ENCODE results near the gene NLRC5.

The NLRC5 gene

DNA sequence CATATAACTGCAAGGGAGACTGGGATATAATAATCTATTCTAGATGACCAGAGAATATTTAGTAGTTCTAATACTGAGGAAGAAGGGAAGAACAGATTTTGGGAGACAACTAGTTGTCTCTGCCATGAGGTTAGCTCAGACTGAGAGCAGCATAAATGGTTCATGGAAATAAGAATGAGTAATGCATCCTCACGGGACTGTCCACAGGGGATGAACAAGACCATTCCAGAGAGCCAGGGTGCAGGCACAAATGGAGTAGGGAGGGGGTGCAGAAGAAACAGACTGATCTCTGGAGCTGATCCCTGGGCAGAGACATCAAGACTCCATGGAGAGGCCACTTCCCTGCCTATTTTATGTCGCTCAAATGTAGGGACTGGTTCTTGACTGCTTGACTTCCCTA is 30.4 kb downstream of the NLRC5 start:
- ATAC-seq = no peak
- no peak for TF ChIP-seq TOX (CRISPR knock-in tag; IDR thresholded peaks at IDR 0.05; ENCODE audit: borderline replicate concordance)
- TF ChIP-seq, protein P1, sequence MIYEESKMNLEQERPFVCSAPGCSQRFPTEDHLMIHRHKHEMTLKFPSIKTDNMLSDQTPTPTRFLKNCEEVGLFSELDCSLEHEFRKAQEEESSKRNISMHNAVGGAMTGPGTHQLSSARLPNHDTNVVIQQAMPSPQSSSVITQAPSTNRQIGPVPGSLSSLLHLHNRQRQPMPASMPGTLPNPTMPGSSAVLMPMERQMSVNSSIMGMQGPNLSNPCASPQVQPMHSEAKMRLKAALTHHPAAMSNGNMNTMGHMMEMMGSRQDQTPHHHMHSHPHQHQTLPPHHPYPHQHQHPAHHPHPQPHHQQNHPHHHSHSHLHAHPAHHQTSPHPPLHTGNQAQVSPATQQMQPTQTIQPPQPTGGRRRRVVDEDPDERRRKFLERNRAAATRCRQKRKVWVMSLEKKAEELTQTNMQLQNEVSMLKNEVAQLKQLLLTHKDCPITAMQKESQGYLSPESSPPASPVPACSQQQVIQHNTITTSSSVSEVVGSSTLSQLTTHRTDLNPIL (CRISPR knock-in tag; IDR thresholded peaks at IDR 0.05; ENCODE audit: low read depth) = no peak

DNA sequence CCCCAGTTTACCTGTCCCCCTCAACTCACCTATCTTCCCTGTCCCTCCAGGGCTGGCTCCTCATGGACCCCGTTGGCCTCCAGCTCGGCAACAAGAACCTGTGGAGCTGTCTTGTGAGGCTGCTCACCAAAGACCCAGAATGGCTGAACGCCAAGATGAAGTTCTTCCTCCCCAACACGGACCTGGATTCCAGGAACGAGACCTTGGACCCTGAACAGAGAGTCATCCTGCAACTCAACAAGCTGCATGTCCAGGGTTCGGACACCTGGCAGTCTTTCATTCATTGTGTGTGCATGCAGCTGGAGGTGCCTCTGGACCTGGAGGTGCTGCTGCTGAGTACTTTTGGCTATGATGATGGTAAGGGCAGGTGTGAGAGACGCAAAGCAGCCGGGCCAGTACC is 31.3 kb downstream of the NLRC5 start:
- TF ChIP-seq BACH2 (CRISPR knock-in tag; IDR thresholded peaks at IDR 0.05; ENCODE audit: borderline replicate concordance) (no peak), RARB (CRISPR knock-in tag; IDR thresholded peaks at IDR 0.05) (no peak), CSDC2 (CRISPR knock-in tag; IDR thresholded peaks at IDR 0.05) (no peak), ZFP30 (CRISPR knock-in tag; IDR thresholded peaks at IDR 0.05) (no peak), OSR1 (CRISPR knock-in tag; IDR thresholded peaks at IDR 0.05) (no peak), ZNF8 (CRISPR knock-in tag; IDR thresholded peaks at IDR 0.05) (no peak), TOX (CRISPR knock-in tag; IDR thresholded peaks at IDR 0.05; ENCODE audit: borderline replicate concordance) (no peak), PPARA (CRISPR knock-in tag; IDR thresholded peaks at IDR 0.05; ENCODE audit: borderline replicate concordance) (no peak), SNAI2 (CRISPR knock-in tag; IDR thresholded peaks at IDR 0.05) (no peak), ARNTL (CRISPR knock-in tag; IDR thresholded peaks at IDR 0.05; ENCODE audit: borderline replicate concordance, low read depth) (no peak), ZC3H10 (CRISPR knock-in tag; IDR thresholded peaks at IDR 0.05) (no peak), ZNF565 (CRISPR knock-in tag; conservative IDR thresholded peaks at IDR 0.05; ENCODE audit: low read depth) (no peak), TCF4 (CRISPR knock-in tag; IDR thresholded peaks at IDR 0.05; ENCODE audit: borderline replicate concordance) (no peak), ISL1 (CRISPR knock-in tag; IDR thresholded peaks at IDR 0.05) (no peak), ESRRG (CRISPR knock-in tag; IDR thresholded peaks at IDR 0.05) (no peak), ZFP3 (CRISPR knock-in tag; IDR thresholded peaks at IDR 0.05) (no peak), GLIS3 (CRISPR knock-in tag; IDR thresholded peaks at IDR 0.05) (no peak)
- TF ChIP-seq, protein P2, sequence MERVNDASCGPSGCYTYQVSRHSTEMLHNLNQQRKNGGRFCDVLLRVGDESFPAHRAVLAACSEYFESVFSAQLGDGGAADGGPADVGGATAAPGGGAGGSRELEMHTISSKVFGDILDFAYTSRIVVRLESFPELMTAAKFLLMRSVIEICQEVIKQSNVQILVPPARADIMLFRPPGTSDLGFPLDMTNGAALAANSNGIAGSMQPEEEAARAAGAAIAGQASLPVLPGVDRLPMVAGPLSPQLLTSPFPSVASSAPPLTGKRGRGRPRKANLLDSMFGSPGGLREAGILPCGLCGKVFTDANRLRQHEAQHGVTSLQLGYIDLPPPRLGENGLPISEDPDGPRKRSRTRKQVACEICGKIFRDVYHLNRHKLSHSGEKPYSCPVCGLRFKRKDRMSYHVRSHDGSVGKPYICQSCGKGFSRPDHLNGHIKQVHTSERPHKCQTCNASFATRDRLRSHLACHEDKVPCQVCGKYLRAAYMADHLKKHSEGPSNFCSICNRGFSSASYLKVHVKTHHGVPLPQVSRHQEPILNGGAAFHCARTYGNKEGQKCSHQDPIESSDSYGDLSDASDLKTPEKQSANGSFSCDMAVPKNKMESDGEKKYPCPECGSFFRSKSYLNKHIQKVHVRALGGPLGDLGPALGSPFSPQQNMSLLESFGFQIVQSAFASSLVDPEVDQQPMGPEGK (CRISPR knock-in tag; IDR thresholded peaks at IDR 0.05; ENCODE audit: borderline replicate concordance) = no peak
- TF ChIP-seq, protein P1 (CRISPR knock-in tag; IDR thresholded peaks at IDR 0.05; ENCODE audit: low read depth) = no peak
- TF ChIP-seq, protein P3, sequence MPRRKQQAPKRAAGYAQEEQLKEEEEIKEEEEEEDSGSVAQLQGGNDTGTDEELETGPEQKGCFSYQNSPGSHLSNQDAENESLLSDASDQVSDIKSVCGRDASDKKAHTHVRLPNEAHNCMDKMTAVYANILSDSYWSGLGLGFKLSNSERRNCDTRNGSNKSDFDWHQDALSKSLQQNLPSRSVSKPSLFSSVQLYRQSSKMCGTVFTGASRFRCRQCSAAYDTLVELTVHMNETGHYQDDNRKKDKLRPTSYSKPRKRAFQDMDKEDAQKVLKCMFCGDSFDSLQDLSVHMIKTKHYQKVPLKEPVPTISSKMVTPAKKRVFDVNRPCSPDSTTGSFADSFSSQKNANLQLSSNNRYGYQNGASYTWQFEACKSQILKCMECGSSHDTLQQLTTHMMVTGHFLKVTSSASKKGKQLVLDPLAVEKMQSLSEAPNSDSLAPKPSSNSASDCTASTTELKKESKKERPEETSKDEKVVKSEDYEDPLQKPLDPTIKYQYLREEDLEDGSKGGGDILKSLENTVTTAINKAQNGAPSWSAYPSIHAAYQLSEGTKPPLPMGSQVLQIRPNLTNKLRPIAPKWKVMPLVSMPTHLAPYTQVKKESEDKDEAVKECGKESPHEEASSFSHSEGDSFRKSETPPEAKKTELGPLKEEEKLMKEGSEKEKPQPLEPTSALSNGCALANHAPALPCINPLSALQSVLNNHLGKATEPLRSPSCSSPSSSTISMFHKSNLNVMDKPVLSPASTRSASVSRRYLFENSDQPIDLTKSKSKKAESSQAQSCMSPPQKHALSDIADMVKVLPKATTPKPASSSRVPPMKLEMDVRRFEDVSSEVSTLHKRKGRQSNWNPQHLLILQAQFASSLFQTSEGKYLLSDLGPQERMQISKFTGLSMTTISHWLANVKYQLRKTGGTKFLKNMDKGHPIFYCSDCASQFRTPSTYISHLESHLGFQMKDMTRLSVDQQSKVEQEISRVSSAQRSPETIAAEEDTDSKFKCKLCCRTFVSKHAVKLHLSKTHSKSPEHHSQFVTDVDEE (CRISPR knock-in tag; IDR thresholded peaks at IDR 0.05) = no peak
- no peak for ATAC-seq

DNA sequence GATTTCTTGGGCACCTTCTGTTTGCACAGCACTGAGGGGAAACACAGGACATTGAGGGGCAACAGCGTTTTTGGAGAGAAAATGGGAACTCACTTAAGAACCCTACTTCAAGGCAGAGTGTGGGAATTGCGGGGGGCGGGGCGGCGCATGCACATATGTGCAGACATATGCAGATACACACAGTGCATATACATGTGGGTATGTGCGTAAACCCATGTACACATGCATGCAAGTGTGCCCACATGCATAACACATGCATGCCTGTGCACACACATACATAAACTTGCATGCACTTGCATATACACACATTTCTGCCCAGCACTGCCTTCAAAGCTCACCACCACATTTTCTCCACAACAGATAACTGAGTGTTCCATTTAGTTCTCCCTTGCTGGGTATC is 32.4 kb downstream of the NLRC5 start:
- TF ChIP-seq, protein P4, sequence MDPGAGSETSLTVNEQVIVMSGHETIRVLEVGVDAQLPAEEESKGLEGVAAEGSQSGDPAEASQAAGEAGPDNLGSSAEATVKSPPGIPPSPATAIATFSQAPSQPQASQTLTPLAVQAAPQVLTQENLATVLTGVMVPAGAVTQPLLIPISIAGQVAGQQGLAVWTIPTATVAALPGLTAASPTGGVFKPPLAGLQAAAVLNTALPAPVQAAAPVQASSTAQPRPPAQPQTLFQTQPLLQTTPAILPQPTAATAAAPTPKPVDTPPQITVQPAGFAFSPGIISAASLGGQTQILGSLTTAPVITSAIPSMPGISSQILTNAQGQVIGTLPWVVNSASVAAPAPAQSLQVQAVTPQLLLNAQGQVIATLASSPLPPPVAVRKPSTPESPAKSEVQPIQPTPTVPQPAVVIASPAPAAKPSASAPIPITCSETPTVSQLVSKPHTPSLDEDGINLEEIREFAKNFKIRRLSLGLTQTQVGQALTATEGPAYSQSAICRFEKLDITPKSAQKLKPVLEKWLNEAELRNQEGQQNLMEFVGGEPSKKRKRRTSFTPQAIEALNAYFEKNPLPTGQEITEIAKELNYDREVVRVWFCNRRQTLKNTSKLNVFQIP (CRISPR knock-in tag; IDR thresholded peaks at IDR 0.05; ENCODE audit: borderline replicate concordance, low read depth) = no peak
- TF ChIP-seq ZFP3 (CRISPR knock-in tag; IDR thresholded peaks at IDR 0.05) (no peak), OSR1 (CRISPR knock-in tag; IDR thresholded peaks at IDR 0.05) (no peak), RARB (CRISPR knock-in tag; IDR thresholded peaks at IDR 0.05) (no peak)
- ATAC-seq = no peak

DNA sequence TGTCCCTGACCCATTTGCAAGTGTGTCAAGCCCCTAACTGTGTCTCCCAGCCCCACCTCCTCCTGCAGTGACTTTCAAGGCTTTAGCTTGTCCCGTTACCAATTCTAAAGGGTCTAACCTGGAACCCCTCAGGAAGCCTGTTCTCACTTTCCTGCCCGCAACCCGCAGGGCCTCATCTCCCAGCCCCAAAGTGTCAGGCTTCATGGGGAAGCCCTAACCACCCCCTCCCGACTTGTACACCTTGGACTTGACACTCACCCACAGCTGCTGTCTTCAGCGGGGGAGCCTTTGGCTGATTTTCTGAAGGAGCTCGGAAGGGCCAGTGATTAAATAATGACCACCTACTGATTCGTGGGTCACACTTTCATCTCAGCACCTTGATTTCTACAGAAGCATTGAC is 33.1 kb downstream of the NLRC5 start:
- ATAC-seq = no peak
- TF ChIP-seq TOX (CRISPR knock-in tag; IDR thresholded peaks at IDR 0.05; ENCODE audit: borderline replicate concordance) = no peak
- TF ChIP-seq, protein P1 (CRISPR knock-in tag; IDR thresholded peaks at IDR 0.05; ENCODE audit: low read depth) = no peak
- TF ChIP-seq, protein P4 (CRISPR knock-in tag; IDR thresholded peaks at IDR 0.05; ENCODE audit: borderline replicate concordance, low read depth) = no peak
- TF ChIP-seq, protein P5, sequence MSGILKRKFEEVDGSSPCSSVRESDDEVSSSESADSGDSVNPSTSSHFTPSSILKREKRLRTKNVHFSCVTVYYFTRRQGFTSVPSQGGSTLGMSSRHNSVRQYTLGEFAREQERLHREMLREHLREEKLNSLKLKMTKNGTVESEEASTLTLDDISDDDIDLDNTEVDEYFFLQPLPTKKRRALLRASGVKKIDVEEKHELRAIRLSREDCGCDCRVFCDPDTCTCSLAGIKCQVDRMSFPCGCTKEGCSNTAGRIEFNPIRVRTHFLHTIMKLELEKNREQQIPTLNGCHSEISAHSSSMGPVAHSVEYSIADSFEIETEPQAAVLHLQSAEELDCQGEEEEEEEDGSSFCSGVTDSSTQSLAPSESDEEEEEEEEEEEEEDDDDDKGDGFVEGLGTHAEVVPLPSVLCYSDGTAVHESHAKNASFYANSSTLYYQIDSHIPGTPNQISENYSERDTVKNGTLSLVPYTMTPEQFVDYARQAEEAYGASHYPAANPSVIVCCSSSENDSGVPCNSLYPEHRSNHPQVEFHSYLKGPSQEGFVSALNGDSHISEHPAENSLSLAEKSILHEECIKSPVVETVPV (CRISPR knock-in tag; IDR thresholded peaks at IDR 0.05) = no peak
- no peak for TF ChIP-seq RARB (CRISPR knock-in tag; IDR thresholded peaks at IDR 0.05)

Data from SK-N-SH treated with all-trans-retinoic acid at 6 μM for 48 hours (cell line).